IPS-15b (cell line): ENCODE results near the gene POLR2J.

Source experiments
- H3K27me3 ChIP-seq: one replicate; pipeline ENCODE4 v1.6.1; 2013; ENCODE audit warnings: low read length; ENCODE audit not compliant: control insufficient read depth, insufficient read depth
- H3K36me3 ChIP-seq: one replicate; pipeline ENCODE4 v1.6.1; 2013; ENCODE audit warnings: low read length; ENCODE audit not compliant: control insufficient read depth, insufficient read depth
- H3K4me1 ChIP-seq: one replicate; pipeline ENCODE4 v1.6.1; 2013; ENCODE audit warnings: mild to moderate bottlenecking, low read length; ENCODE audit not compliant: control insufficient read depth, insufficient read depth
- H3K4me3 ChIP-seq: one replicate; pipeline ENCODE4 v1.5.1; 2013; ENCODE audit warnings: low read depth, low read length
- H3K9ac ChIP-seq: one replicate; pipeline ENCODE4 v1.6.1; 2013; ENCODE audit warnings: low read depth, mild to moderate bottlenecking, low read length
- H3K9me3 ChIP-seq: one replicate; pipeline ENCODE4 v1.6.1; 2013; ENCODE audit warnings: mild to moderate bottlenecking, low read length; ENCODE audit not compliant: control insufficient read depth, insufficient read depth

The POLR2J gene

GRCh38 chr7:102426268-102427018, 52.3 kb downstream of the POLR2J start:
- no peaks in the 10 kb centered on the region for H3K27me3 ChIP-seq
- H3K4me3 ChIP-seq: no peak overlapping the region
- H3K4me1 ChIP-seq: peaks cover 5% of the 10 kb centered on the region
- no peaks in the 10 kb centered on the region for H3K9me3 ChIP-seq
- no peak overlapping the region for H3K9ac ChIP-seq
- peaks cover 15% of the 10 kb centered on the region for H3K36me3 ChIP-seq

DNA sequence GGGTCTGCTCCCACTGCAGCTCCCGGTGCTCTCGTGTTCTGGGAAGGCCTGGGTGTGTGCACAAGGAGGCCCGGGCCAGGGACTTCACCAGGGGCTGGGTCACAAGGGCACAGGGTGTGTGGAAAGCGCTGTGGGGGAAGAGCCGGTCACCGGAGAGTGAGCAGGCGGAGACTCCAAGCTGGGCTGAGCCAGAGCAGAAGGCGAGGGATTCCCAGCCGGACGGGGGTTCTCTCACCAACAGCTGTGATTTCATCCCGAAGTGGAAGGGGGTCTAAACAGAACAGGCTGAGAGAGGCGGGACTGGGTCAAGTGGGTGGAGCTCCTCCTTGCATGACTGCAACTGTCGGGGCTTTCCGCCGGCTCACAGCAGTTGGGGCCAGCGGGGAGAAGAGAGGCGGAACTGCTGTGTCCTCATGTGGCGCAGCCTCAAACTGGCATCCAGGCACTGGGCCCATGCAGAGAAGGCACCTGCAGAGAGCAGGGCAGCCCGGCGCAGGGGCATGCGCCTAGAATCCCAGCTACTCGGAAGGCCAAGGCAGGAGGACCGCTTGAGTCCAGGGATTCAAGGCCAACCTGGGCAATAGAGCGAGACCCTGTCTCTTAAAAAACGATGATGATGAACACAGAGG, 53.0 kb downstream of the POLR2J start:
- Histone ChIP-seq H3K9me3 (no peaks in the 10 kb centered on the region), H3K4me1 (peaks cover 5% of the 10 kb centered on the region), H3K36me3 (peaks cover 15% of the 10 kb centered on the region), H3K4me3 (no peak overlapping the region), H3K9ac (no peak overlapping the region), H3K27me3 (no peaks in the 10 kb centered on the region)

DNA sequence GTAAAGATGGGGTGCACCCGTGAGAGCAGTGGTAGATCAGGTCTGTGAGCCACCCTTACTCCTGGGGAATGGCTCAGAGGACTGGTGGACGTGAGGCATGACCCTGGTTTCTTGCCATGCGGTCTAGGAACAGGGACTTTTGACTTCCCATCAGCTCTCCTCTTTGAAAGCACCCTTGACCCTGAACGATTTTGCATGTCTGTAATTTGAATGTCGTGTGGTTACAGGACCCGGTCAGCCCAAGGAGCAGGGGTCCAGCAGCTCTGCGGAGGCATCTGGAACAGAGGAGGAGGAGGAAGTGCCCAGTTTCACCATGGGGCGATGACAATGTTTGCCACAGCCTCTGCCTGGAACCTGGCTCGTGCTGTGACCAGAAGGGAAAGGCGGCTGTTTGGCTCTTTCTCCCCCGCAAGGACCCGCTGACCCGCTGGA, 53.9 kb downstream of the POLR2J start:
- peak overlapping the region; percentile 49 for H3K9ac ChIP-seq

DNA sequence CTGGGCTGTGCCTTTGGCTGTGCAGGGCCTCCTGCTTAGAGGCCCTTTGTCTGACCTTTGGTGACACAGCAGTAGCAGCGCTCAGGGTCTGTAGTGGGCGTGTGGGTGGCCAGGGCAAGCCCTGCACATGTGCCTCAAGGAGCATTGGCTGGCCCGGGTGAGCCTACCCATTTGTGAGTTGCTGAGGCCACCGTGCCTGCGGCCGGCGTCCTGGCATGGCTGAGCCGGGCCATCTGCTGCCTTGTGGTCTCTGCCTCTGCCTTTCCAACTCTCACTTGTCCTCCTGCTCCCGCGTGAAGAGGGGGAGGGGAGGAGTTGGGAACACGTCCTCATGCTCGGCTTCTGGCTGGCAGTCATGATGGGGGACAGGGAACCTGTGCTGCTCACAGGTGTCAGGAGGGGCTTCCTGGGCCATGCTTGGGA, 54.6 kb downstream of the POLR2J start:
- Histone ChIP-seq H3K9ac (peak overlapping the region; percentile 49), H3K4me1 (peaks cover 5% of the 10 kb centered on the region), H3K4me3 (no peak overlapping the region), H3K36me3 (peaks cover 15% of the 10 kb centered on the region), H3K27me3 (no peaks in the 10 kb centered on the region), H3K9me3 (no peaks in the 10 kb centered on the region)

More for the DNA sequence above, 53.9 kb downstream of the POLR2J start:
- H3K27me3 ChIP-seq: no peaks in the 10 kb centered on the region
- peaks cover 15% of the 10 kb centered on the region for H3K36me3 ChIP-seq
- peaks cover 5% of the 10 kb centered on the region for H3K4me1 ChIP-seq
- no peaks in the 10 kb centered on the region for H3K9me3 ChIP-seq
- H3K4me3 ChIP-seq: no peak overlapping the region
